Endometrial microvascular endothelial cells (primary cell): ENCODE measurements around the gene TMEM151A. TPM values are rescaled to one million over a fixed set of nuclear protein-coding genes. Genes with fewer than 3 reads are reported as not detected.
"Not testable (repeated sequence)": the region's sequence is repeated elsewhere in the genome, so short reads cannot be mapped to it uniquely, and the experiment has no call there.

Experiments used
- in situ Hi-C: cut with HindIII; loops from 2 replicates; pipeline ENCODE4 v1.10.0; 2017; ENCODE audit warnings: low sequenced_read_pairs, low pct_unique_long_range_greater_than_20kb; ENCODE audit errors: inconsistent ontology term
- total RNA-seq: library from RNA; depleted of rRNA; stranded (reverse); fragments of >200 nt; gene quantifications from one replicate; pipeline ENCODE4 v1.2.3, GENCODE V29; 2015; ENCODE audit errors: inconsistent ontology term

Gene TMEM151A
- total RNA-seq, 1 donor from 2014 or later, result not detected

- in situ Hi-C loops, result no loop called here
Observed at GRCh38 chr11:66315921-66316811, 24.5 kb downstream of the TMEM151A start.

- in situ Hi-C loops, result no loop called here
Observed at GRCh38 chr11:66316849-66317251, 25.2 kb downstream of the TMEM151A start, which contains the start of gene CD248. TSS of gene CD248 (minus strand) at chr11:66317044. CDS start at chr11:66317027, 17 bp downstream.

GRCh38 chr11:66317322-66317722 is 25.6 kb downstream of the TMEM151A start:
- in situ Hi-C loops, result no loop called here

- in situ Hi-C loops, result no loop called here
Observed at GRCh38 chr11:66317723-66318599, 26.3 kb downstream of the TMEM151A start.

GRCh38 chr11:66318600-66318970 is 26.9 kb downstream of the TMEM151A start:
- in situ Hi-C loops, result no loop called here

- in situ Hi-C loops, result not testable (repeated sequence)
Observed at GRCh38 chr11:66320289-66320688, 28.6 kb downstream of the TMEM151A start.

GRCh38 chr11:66320748-66321147 is 29.1 kb downstream of the TMEM151A start:
- in situ Hi-C loops, result not testable (repeated sequence)

- in situ Hi-C loops, result no loop called here
Observed at GRCh38 chr11:66321606-66322005, 29.9 kb downstream of the TMEM151A start.

- in situ Hi-C loops, result no loop called here
Observed at GRCh38 chr11:66322732-66323427, 31.2 kb downstream of the TMEM151A start.

GRCh38 chr11:66323684-66324083 is 32.0 kb downstream of the TMEM151A start:
- in situ Hi-C loops, result no loop called here

- in situ Hi-C loops, result no loop called here
Observed at GRCh38 chr11:66324664-66325063, 33.0 kb downstream of the TMEM151A start.

- in situ Hi-C loops, result no loop called here
Observed at GRCh38 chr11:66325263-66325671, 33.6 kb downstream of the TMEM151A start.

GRCh38 chr11:66326261-66327111 is 34.8 kb downstream of the TMEM151A start:
- in situ Hi-C loops, result no loop called here

GRCh38 chr11:66327171-66328030 is 35.7 kb downstream of the TMEM151A start:
- in situ Hi-C loops, result no loop called here

GRCh38 chr11:66328031-66328301 is 36.3 kb downstream of the TMEM151A start:
- in situ Hi-C loops, result no loop called here

GRCh38 chr11:66328302-66329144 is 36.8 kb downstream of the TMEM151A start:
- in situ Hi-C loops, result no loop called here

GRCh38 chr11:66329165-66329673 is 37.5 kb downstream of the TMEM151A start:
- in situ Hi-C loops, result no loop called here
